ENCODE results near the gene IL18BP. TPM values are rescaled to one million over a fixed set of nuclear protein-coding genes. Genes with fewer than 3 reads are reported as not detected.
A peak's percentile ranks its signal among the peaks of the same experiment; 100 is the strongest.

The IL18BP gene
- total RNA-seq, 1 experiment from 2014 or later, result 5.1 TPM

GRCh38 chr11:72013765-72014711, 15.3 kb downstream of the IL18BP start:
- TF ChIP-seq, protein P1, sequence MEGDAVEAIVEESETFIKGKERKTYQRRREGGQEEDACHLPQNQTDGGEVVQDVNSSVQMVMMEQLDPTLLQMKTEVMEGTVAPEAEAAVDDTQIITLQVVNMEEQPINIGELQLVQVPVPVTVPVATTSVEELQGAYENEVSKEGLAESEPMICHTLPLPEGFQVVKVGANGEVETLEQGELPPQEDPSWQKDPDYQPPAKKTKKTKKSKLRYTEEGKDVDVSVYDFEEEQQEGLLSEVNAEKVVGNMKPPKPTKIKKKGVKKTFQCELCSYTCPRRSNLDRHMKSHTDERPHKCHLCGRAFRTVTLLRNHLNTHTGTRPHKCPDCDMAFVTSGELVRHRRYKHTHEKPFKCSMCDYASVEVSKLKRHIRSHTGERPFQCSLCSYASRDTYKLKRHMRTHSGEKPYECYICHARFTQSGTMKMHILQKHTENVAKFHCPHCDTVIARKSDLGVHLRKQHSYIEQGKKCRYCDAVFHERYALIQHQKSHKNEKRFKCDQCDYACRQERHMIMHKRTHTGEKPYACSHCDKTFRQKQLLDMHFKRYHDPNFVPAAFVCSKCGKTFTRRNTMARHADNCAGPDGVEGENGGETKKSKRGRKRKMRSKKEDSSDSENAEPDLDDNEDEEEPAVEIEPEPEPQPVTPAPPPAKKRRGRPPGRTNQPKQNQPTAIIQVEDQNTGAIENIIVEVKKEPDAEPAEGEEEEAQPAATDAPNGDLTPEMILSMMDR (IDR thresholded peaks at IDR 0.05; ENCODE audit: unreplicated experiment), result no peak
- H3K36me3 Mint-ChIP-seq (ENCODE audit: insufficient read depth, unreplicated experiment), result peaks cover 100% of the 10 kb centered on the region
- DNase-seq (ENCODE audit: unreplicated experiment), result no peak
- no peaks in the 10 kb centered on the region for H3K27me3 Mint-ChIP-seq (ENCODE audit: insufficient read depth, unreplicated experiment)
- H3K27ac Mint-ChIP-seq (ENCODE audit: low read depth, unreplicated experiment), result no peak overlapping the region
- H3K4me1 Mint-ChIP-seq (ENCODE audit: insufficient read depth, unreplicated experiment), result peaks cover 34% of the 10 kb centered on the region
- ChIA-PET POLR2A (interaction anchor here (0.7 to 2.3 kb wide), 19 partner anchors 9 to 420 kb away, joined by 3 to 10 read pairs (median 4); partner anchors contain the start of gene CLPB), CTCF (interaction anchor here (0.6 to 4.5 kb wide), 21 partner anchors 10 to 445 kb away, joined by 3 to 39 read pairs (median 3); partner anchors contain the start of gene CLPB)
- BruUV-seq (replicated peaks), result no TSS peak
- H3K4me3 Mint-ChIP-seq (ENCODE audit: unreplicated experiment), result peak overlapping the region; percentile 33
- intact Hi-C loops (cut with micrococcal nuclease), result no loop called here
- no peaks in the 10 kb centered on the region for H3K9me3 Mint-ChIP-seq (ENCODE audit: unreplicated experiment)

- no peaks in the 10 kb centered on the region for H3K9me3 Mint-ChIP-seq (ENCODE audit: unreplicated experiment)
- DNase-seq (ENCODE audit: unreplicated experiment), result no peak
- H3K36me3 Mint-ChIP-seq (ENCODE audit: insufficient read depth, unreplicated experiment), result peaks cover 100% of the 10 kb centered on the region
- CTCF ChIA-PET, result interaction anchor here (0.8 to 4.5 kb wide), 14 partner anchors 10 to 432 kb away, joined by 3 to 39 read pairs (median 6); partner anchors contain the start of gene CLPB
- TF ChIP-seq, protein P1 (IDR thresholded peaks at IDR 0.05; ENCODE audit: unreplicated experiment), result no peak
- peaks cover 34% of the 10 kb centered on the region for H3K4me1 Mint-ChIP-seq (ENCODE audit: insufficient read depth, unreplicated experiment)
- H3K27me3 Mint-ChIP-seq (ENCODE audit: insufficient read depth, unreplicated experiment), result no peaks in the 10 kb centered on the region
- intact Hi-C loops (cut with micrococcal nuclease), result no loop called here
- H3K27ac Mint-ChIP-seq (ENCODE audit: low read depth, unreplicated experiment), result no peak overlapping the region
- POLR2A ChIA-PET, result interaction anchor here (1.5 to 2.3 kb wide), 3 partner anchors 8 to 420 kb away, joined by 5 to 10 read pairs (median 7); partner anchors contain the start of gene CLPB
- H3K4me3 Mint-ChIP-seq (ENCODE audit: unreplicated experiment), result peak overlapping the region; percentile 41
- BruUV-seq (replicated peaks), result TSS peak; percentile 29
These were observed 16.1 kb downstream of the IL18BP start for GRCh38 chr11:72014761-72015320.

DNA sequence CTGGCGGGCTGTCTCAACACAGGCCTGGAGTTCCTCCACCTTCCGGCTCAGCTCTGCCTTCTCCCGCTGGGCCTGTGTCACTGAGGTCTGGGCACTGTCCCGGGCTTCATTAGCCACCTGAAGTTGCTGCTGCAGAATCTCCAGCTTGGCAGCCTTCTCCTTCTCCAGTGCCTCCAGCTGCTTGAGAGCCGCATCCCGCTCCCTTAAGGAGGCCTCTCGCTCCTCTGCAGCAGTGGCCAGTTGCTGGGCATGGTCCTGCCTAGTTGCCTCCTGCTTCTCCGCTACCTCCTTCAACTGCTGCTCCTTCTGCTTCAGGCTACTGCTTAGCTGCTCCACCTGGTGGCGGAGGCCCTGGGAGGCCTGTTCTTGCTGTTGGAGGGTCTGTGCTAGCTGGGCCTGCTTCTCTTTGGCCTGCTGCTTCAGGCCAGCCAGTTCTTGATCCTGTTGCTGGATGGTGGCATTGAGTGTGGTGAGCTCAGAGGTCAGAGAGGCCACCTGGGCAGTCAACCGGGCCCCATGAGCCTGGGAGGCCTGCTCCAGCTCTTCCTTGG, 16.9 kb downstream of the IL18BP start:
- POLR2A ChIA-PET, result interaction anchor here (0.7 to 1.0 kb wide), 3 partner anchors 25 to 220 kb away, joined by 3 read pairs; no protein-coding TSS in a partner anchor
- no peak for DNase-seq (ENCODE audit: unreplicated experiment)
- BruUV-seq (replicated peaks), result no TSS peak
- Mint-ChIP-seq H3K36me3 (ENCODE audit: insufficient read depth, unreplicated experiment) (peaks cover 100% of the 10 kb centered on the region), H3K4me3 (ENCODE audit: unreplicated experiment) (no peak overlapping the region), H3K27me3 (ENCODE audit: insufficient read depth, unreplicated experiment) (no peaks in the 10 kb centered on the region), H3K9me3 (ENCODE audit: unreplicated experiment) (no peaks in the 10 kb centered on the region), H3K4me1 (ENCODE audit: insufficient read depth, unreplicated experiment) (peaks cover 34% of the 10 kb centered on the region), H3K27ac (ENCODE audit: low read depth, unreplicated experiment) (no peak overlapping the region)
- CTCF ChIA-PET, result interaction anchor here (0.6 to 4.5 kb wide), 15 partner anchors 10 to 483 kb away, joined by 3 to 39 read pairs (median 5); no protein-coding TSS in a partner anchor
- intact Hi-C loops (cut with micrococcal nuclease), result no loop called here
- TF ChIP-seq, protein P1 (IDR thresholded peaks at IDR 0.05; ENCODE audit: unreplicated experiment), result peak; percentile 20

Data from MCF 10A (cell line).